Testis (tissue), 3 donors: Measurements from ENCODE around the gene MRGPRX3. TPM values are rescaled to one million over a fixed set of nuclear protein-coding genes. Genes with fewer than 3 reads are reported as not detected.
A peak's percentile ranks its signal among the peaks of the same experiment; 100 is the strongest.
"Not testable (repeated sequence)": the region's sequence is repeated elsewhere in the genome, so short reads cannot be mapped to it uniquely, and the experiment has no call there.

ENCODE experiments used
- DNase-seq: peaks from one replicate; pipeline ENCODE4 v3.0.0-alpha.2; 2019
- H3K27ac ChIP-seq, 2 donors: fragments of 200-600 bp; sonication (generic); one replicate each; pipeline ENCODE4 v1.5.1; 2019
- H3K27me3 ChIP-seq: fragments of 200-600 bp; sonication (generic); one replicate; pipeline ENCODE4 v1.5.1; 2019
- H3K36me3 ChIP-seq: fragments of 200-600 bp; sonication (generic); one replicate; pipeline ENCODE4 v1.5.1; 2017; ENCODE audit warnings: low read depth; ENCODE audit errors: missing control alignments
- H3K4me1 ChIP-seq: fragments of 200-600 bp; sonication (generic); one replicate; pipeline ENCODE4 v1.5.1; 2019
- H3K4me3 ChIP-seq, 2 donors: fragments of 200-600 bp; sonication (generic); one replicate each; pipeline ENCODE4 v1.5.1; 2017 to 2019
- H3K9me3 ChIP-seq: fragments of 200-600 bp; sonication (generic); one replicate; pipeline ENCODE4 v1.5.1; 2017
- CTCF ChIP-seq, 3 experiments: fragments of 450-650 bp in 2 of 3; fragments of 200-600 bp in 1 of 3; sonication (generic) in 1 of 3; IDR thresholded peaks; one replicate each; pipeline ENCODE4 v1.5.1; 2016 to 2019; ENCODE audit warnings: antibody characterized with exemption in 3 of 3, mild to moderate bottlenecking in 2 of 3, moderate library complexity in 1 of 3
- POLR2A ChIP-seq: fragments of 450-650 bp; IDR thresholded peaks from one replicate; pipeline ENCODE4 v1.6.1; 2017; ENCODE audit warnings: antibody characterized with exemption, mild to moderate bottlenecking, moderate library complexity
- WGBS, 2 donors: methylation state at CpG; one replicate each; pipeline ENCODE4 v1.1.5; 2018; 5-methylcytosine and 5-hydroxymethylcytosine counted together
- intact Hi-C: fragments of 100-400 bp; cut with DNase I; formaldehyde crosslinking; loops from one replicate; pipeline ENCODE4 v1.15.1; 2023; ENCODE audit warnings: low total_unique reads
- polyA plus RNA-seq: library from polyadenylated mRNA; stranded (reverse); fragments of 350-450 nt; fragmentation: Illumina TruSeq; extraction: RNeasy Lipid Tissue Mini Kit (QIAGEN cat#74804); gene quantifications from one replicate; pipeline ENCODE4 v1.2.3, GENCODE V29; 2014; ENCODE audit warnings: low read depth, low replicate concordance; ENCODE audit not compliant: insufficient read depth
- total RNA-seq, 2 donors: library from RNA; depleted of rRNA; stranded (reverse); fragments of >200 nt; gene quantifications; one replicate each; pipeline ENCODE4 v1.2.3, GENCODE V29; 2016

The MRGPRX3 gene
- total and polyA plus RNA-seq, 3 donors from 2014 or later = not detected

- Histone ChIP-seq H3K9me3 (no peaks in the 10 kb centered on the region), H3K27ac (no peak overlapping the region), H3K4me1 (peaks cover 10% of the 10 kb centered on the region), H3K4me3 (peak overlapping the region in 1 of 2 donors; percentile 20), H3K36me3 (no peaks in the 10 kb centered on the region), H3K27me3 (no peaks in the 10 kb centered on the region)
- intact Hi-C loops = no loop called here
- 45 to 60% methylated on average over 3 of the region's 3 CpGs for WGBS, 2 donors
- DNase-seq = no peak
- TF ChIP-seq CTCF (IDR thresholded peaks at IDR 0.05) (no peak), POLR2A (no peak)
Measured at GRCh38 chr11:18108254-18108653, 24.1 kb upstream of the MRGPRX3 start.

GRCh38 chr11:18111005-18111404 is 21.4 kb upstream of the MRGPRX3 start:
- Histone ChIP-seq H3K27me3 (no peaks in the 10 kb centered on the region), H3K9me3 (no peaks in the 10 kb centered on the region), H3K36me3 (no peaks in the 10 kb centered on the region), H3K4me3 (no peak overlapping the region), H3K4me1 (no peaks in the 10 kb centered on the region), H3K27ac (no peak overlapping the region)
- no peak for TF ChIP-seq CTCF (IDR thresholded peaks at IDR 0.05)
- TF ChIP-seq POLR2A = no peak
- WGBS, 2 donors = 27 to 31% methylated on average over 2 of the region's 2 CpGs
- no peak for DNase-seq
- intact Hi-C loops = no loop called here

- Histone ChIP-seq H3K9me3 (no peaks in the 10 kb centered on the region), H3K27me3 (no peaks in the 10 kb centered on the region), H3K36me3 (no peaks in the 10 kb centered on the region), H3K4me1 (no peaks in the 10 kb centered on the region), H3K4me3 (no peak overlapping the region), H3K27ac (no peak overlapping the region)
- intact Hi-C loops = no loop called here
- 9 to 10% methylated on average over 9 of the region's 9 CpGs for WGBS, 2 donors
- TF ChIP-seq POLR2A (no peak), CTCF (IDR thresholded peaks at IDR 0.05) (peak; percentile 49 to 90 (median 82))
- DNase-seq = peak; percentile 73
Measured at GRCh38 chr11:18115360-18116127, 16.8 kb upstream of the MRGPRX3 start.

- H3K4me1 ChIP-seq, H3K4me3 ChIP-seq, intact Hi-C loops, H3K27ac ChIP-seq, H3K36me3 ChIP-seq, H3K27me3 ChIP-seq, DNase-seq, H3K9me3 ChIP-seq: not testable (repeated sequence)
- WGBS, 2 donors = 44 to 56% methylated on average over 7 to 17 of the region's 20 CpGs
Measured at GRCh38 chr11:18121331-18121828, 11.0 kb upstream of the MRGPRX3 start.

GRCh38 chr11:18131115-18131514 is 1.3 kb upstream of the MRGPRX3 start:
- H3K27ac ChIP-seq = not testable (repeated sequence)
- WGBS, 2 donors = 91 to 93% methylated on average over 4 of the region's 4 CpGs

GRCh38 chr11:18135308-18135707 is 2.9 kb downstream of the MRGPRX3 start:
- H3K36me3 ChIP-seq = no peaks in the 10 kb centered on the region
- no peaks in the 10 kb centered on the region for H3K27me3 ChIP-seq
- H3K9me3 ChIP-seq = no peaks in the 10 kb centered on the region
- TF ChIP-seq CTCF (IDR thresholded peaks at IDR 0.05) = no peak
- no peak for TF ChIP-seq POLR2A
- intact Hi-C loops = no loop called here
- H3K4me1 ChIP-seq = no peaks in the 10 kb centered on the region
- no peak overlapping the region for H3K4me3 ChIP-seq
- no peak overlapping the region for H3K27ac ChIP-seq
- 38 to 48% methylated on average over 2 of the region's 2 CpGs for WGBS, 2 donors
- DNase-seq = no peak

More at GRCh38 chr11:18131115-18131514, 1.3 kb upstream of the MRGPRX3 start:
- H3K4me3 ChIP-seq, DNase-seq, H3K27me3 ChIP-seq, intact Hi-C loops, H3K4me1 ChIP-seq, H3K36me3 ChIP-seq, H3K9me3 ChIP-seq: not testable (repeated sequence)
